Testis (tissue), 2 donors: Measurements from ENCODE around the gene TXNRD2.
A peak's percentile ranks its signal among the peaks of the same experiment; 100 is the strongest.

Source experiments
- POLR2A ChIP-seq: fragments of 450-650 bp; IDR thresholded peaks from one replicate; pipeline ENCODE4 v1.6.1; 2017; ENCODE audit warnings: antibody characterized with exemption, mild to moderate bottlenecking, moderate library complexity
- TF ChIP-seq, protein P1 (sequence below), 3 experiments: fragments of 450-650 bp in 2 of 3; fragments of 200-600 bp in 1 of 3; sonication (generic) in 1 of 3; IDR thresholded peaks; one replicate each; pipeline ENCODE4 v1.5.1; 2016 to 2019; ENCODE audit warnings: antibody characterized with exemption in 3 of 3, mild to moderate bottlenecking in 2 of 3, moderate library complexity in 1 of 3

- TF ChIP-seq, protein P1, sequence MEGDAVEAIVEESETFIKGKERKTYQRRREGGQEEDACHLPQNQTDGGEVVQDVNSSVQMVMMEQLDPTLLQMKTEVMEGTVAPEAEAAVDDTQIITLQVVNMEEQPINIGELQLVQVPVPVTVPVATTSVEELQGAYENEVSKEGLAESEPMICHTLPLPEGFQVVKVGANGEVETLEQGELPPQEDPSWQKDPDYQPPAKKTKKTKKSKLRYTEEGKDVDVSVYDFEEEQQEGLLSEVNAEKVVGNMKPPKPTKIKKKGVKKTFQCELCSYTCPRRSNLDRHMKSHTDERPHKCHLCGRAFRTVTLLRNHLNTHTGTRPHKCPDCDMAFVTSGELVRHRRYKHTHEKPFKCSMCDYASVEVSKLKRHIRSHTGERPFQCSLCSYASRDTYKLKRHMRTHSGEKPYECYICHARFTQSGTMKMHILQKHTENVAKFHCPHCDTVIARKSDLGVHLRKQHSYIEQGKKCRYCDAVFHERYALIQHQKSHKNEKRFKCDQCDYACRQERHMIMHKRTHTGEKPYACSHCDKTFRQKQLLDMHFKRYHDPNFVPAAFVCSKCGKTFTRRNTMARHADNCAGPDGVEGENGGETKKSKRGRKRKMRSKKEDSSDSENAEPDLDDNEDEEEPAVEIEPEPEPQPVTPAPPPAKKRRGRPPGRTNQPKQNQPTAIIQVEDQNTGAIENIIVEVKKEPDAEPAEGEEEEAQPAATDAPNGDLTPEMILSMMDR (IDR thresholded peaks at IDR 0.05), result no peak
- TF ChIP-seq POLR2A, result peak; percentile 18
Observed at GRCh38 chr22:19854778-19855503, 86.7 kb downstream of the TXNRD2 start, which contains the start of the genes GNB1L and RTL10.
